ENCODE data around the gene RRP8. TPM values are rescaled to one million over a fixed set of nuclear protein-coding genes. Genes with fewer than 3 reads are reported as not detected.
A peak's percentile ranks its signal among the peaks of the same experiment; 100 is the strongest.

The RRP8 gene
- total RNA-seq (2021; ENCODE audit: unreplicated experiment) (17.8 TPM), Bru-seq, nascent RNA (percentile 89 among the genes with signal in this experiment), BruChase-seq, experiment 1, labeled RNA remaining after a 6-hour chase (percentile 92 among the genes with signal in this experiment), BruChase-seq, experiment 2, labeled RNA remaining after a 2-hour chase (percentile 93 among the genes with signal in this experiment)
- polyA plus RNA-seq (2012) = 6.7 and 10.1 TPM in 2 replicates
- long read RNA-seq, full-length matches to known transcripts = 13 of 26 reads
- long read RNA-seq, partial matches to known transcripts = 5 of 26 reads
- long read RNA-seq, other reads (novel, unspliced or antisense) = 8 of 26 reads

- H3K9ac ChIP-seq (ENCODE audit: low read length) = peak within 1 kb of the TSS; percentile 90
- H3K36me3 ChIP-seq (ENCODE audit: control insufficient read depth in 1 of 2, insufficient read depth in 2 of 2, low read length in 2 of 2) = peaks cover 13 to 46% of the 10 kb centered on the region in 2 experiments; a peak in 3 of 4 replicates
- ChIA-PET POLR2A (interaction anchor here (0.8 to 1.4 kb wide), 2 partner anchors 16 to 80 kb away, joined by 3 to 4 read pairs; partner anchors contain the start of genes MRPL17 and TPP1), CTCF (interaction anchor here (1.2 to 1.7 kb wide), 3 partner anchors 64 to 80 kb away, joined by 3 to 4 read pairs (median 3); partner anchors contain the start of gene MRPL17), RAD21 (ENCODE audit: low non-redundant PET in 1 of 2, low total read pairs in 2 of 2, uncharacterized antibody in 2 of 2, unreplicated experiment in 2 of 2) (no interaction called here)
- H4K20me1 ChIP-seq (ENCODE audit: insufficient read depth) = no peaks in the 10 kb centered on the region
- peak within 1 kb of the TSS; percentile 88 for H3K4me2 ChIP-seq (ENCODE audit: low read length)
- H3K9me2 ChIP-seq (ENCODE audit: insufficient read depth) = no peaks in the 10 kb centered on the region
- no peaks in the 10 kb centered on the region for H3K9me3 ChIP-seq (ENCODE audit: control insufficient read depth in 1 of 2, insufficient read depth in 1 of 2, low read depth in 1 of 2, low read length in 2 of 2)
- H3K4me1 ChIP-seq (ENCODE audit: control insufficient read depth in 1 of 2, insufficient read depth in 2 of 2, low read length in 2 of 2) = peaks cover 18 to 45% of the 10 kb centered on the region in 2 experiments
- no peaks in the 10 kb centered on the region for H3K27me3 ChIP-seq (ENCODE audit: insufficient read depth, low read length)
- H3K79me2 ChIP-seq (ENCODE audit: insufficient read depth, low read length) = peaks cover 95% of the 10 kb centered on the region
- BruUV-seq (replicated peaks) = no TSS peak
- DNase-seq (ENCODE audit: low read depth, low spot score) (peak; percentile 68), ATAC-seq (peak; percentile 88)
- H3K27ac ChIP-seq (ENCODE audit: low read depth, low read length) = peak within 1 kb of the TSS; percentile 66
- peak within 1 kb of the TSS; percentile 81 to 96 for H3K4me3 ChIP-seq (replicated peaks in 1 of 2; ENCODE audit: low read depth in 1 of 2, low read length in 2 of 2)
- no peak within 1 kb of the TSS for H2AFZ ChIP-seq (ENCODE audit: low read depth, low read length, poor library complexity, severe bottlenecking)
- TF ChIP-seq POLR2AphosphoS5 (IDR thresholded peaks at IDR 0.05; ENCODE audit: low read depth, low read length) (peak; percentile 94), CTCF (IDR thresholded peaks at IDR 0.05 in 2 of 3, conservative IDR thresholded peaks at IDR 0.05 in 1 of 3; ENCODE audit: borderline replicate concordance in 1 of 3, insufficient read depth in 1 of 3, low read depth in 2 of 3, low read length in 2 of 3) (no peak), JUND (IDR thresholded peaks at IDR 0.05) (no peak), CBX3 (IDR thresholded peaks at IDR 0.05; ENCODE audit: low read depth) (no peak), SRF (IDR thresholded peaks at IDR 0.05; ENCODE audit: low read depth) (no peak), ZBTB33 (IDR thresholded peaks at IDR 0.05; ENCODE audit: extremely low read depth, insufficient replicate concordance, low read length) (peak; percentile 82), YY1 (IDR thresholded peaks at IDR 0.05; ENCODE audit: extremely low read depth, insufficient replicate concordance, low read depth, low read length) (peak; percentile 75), POLR2A (IDR thresholded peaks at IDR 0.05; ENCODE audit: borderline replicate concordance, extremely low read depth, insufficient read depth, insufficient read length) (peak; percentile 68), TCF7L2 (IDR thresholded peaks at IDR 0.05; ENCODE audit: borderline replicate concordance, extremely low read depth, insufficient read depth, insufficient read length) (peak; percentile 11), CEBPB (IDR thresholded peaks at IDR 0.05; ENCODE audit: low read depth) (no peak), ZFX (IDR thresholded peaks at IDR 0.05) (peak; percentile 93), SIN3A (IDR thresholded peaks at IDR 0.05; ENCODE audit: low read depth) (no peak), RAD21 (IDR thresholded peaks at IDR 0.05; ENCODE audit: low read depth) (no peak), EGR1 (IDR thresholded peaks at IDR 0.05; ENCODE audit: low read depth) (no peak)
- intact Hi-C loops (cut with micrococcal nuclease) = loop anchor here (1.0 to 5.0 kb wide), 4 partner anchors 71 to 224 kb away; partner anchors contain the start of genes ARFIP2, MRPL17 and TIMM10B
These were observed at the start of gene RRP8, which contains the start of gene ILK for GRCh38 chr11:6603287-6604080. RRP8 (minus strand) TSS chr11:6603616; CDS start chr11:6603502, 114 bp downstream. ILK (plus strand) TSS chr11:6603774; CDS start chr11:6604272, 498 bp downstream.

Measured in HCT116 (cell line).